HEK293 (cell line): ENCODE measurements around the gene RTRAF.

ENCODE experiments used
- CTCF ChIA-PET: fragments of 350-600 bp; formaldehyde crosslinking; extraction: SDS; loops from one replicate; lab custom pipeline; 2021; ENCODE audit warnings: antibody characterized with exemption; lab: Yijun Ruan, JAX
- POLR2A ChIA-PET: fragments of 300-600 bp; formaldehyde crosslinking; extraction: SDS; loops from one replicate; lab custom pipeline; 2020; ENCODE audit warnings: antibody characterized with exemption, inconsistent platforms; lab: Yijun Ruan, JAX
- H3K27ac ChIP-seq: fragments of 200-500 bp; sonication (Bioruptor generic); 2 replicates; pipeline ENCODE4 v1.5.1; 2014; ENCODE audit warnings: low read depth, low read length, control low read depth, inconsistent platforms; ENCODE audit errors: extremely low read depth
- H3K36me3 ChIP-seq, 2 experiments: fragments of 200-500 bp in 1 of 2; sonication (Bioruptor generic) in 1 of 2; 1 replicate in 1 of 2; 2 replicates in 1 of 2; pipeline ENCODE4 v1.5.1; 2014 to 2017; ENCODE audit warnings: inconsistent platforms in 2 of 2, low read length in 2 of 2; ENCODE audit not compliant: control insufficient read depth in 2 of 2, insufficient read depth in 1 of 2
- H3K4me1 ChIP-seq: fragments of 200-500 bp; sonication (Bioruptor generic); 2 replicates; pipeline ENCODE4 v1.5.1; 2014; ENCODE audit warnings: mild to moderate bottlenecking, low read length, inconsistent platforms; ENCODE audit not compliant: control insufficient read depth, insufficient read depth
- H3K4me3 ChIP-seq: 2 replicates; pipeline ENCODE4 v1.5.1; 2011; ENCODE audit warnings: low read depth, mild to moderate bottlenecking, control low read depth, low read length, moderate library complexity
- H3K9me3 ChIP-seq: fragments of 200-500 bp; sonication (Bioruptor generic); 2 replicates; pipeline ENCODE4 v1.5.1; 2014; ENCODE audit warnings: low read depth, low read length, inconsistent platforms; ENCODE audit not compliant: control insufficient read depth, insufficient read depth
- HOXA7 ChIP-seq: sonication (generic); formaldehyde crosslinking; IDR thresholded peaks from 2 replicates; pipeline ENCODE4 v1.8.1; 2022; ENCODE audit warnings: missing genetic modification reagents, borderline replicate concordance
- HOXC10 ChIP-seq: sonication (generic); formaldehyde crosslinking; IDR thresholded peaks from 2 replicates; pipeline ENCODE4 v1.8.1; 2023; ENCODE audit warnings: mild to moderate bottlenecking, missing genetic modification reagents
- HOXD13 ChIP-seq: sonication (generic); formaldehyde crosslinking; IDR thresholded peaks from 2 replicates; pipeline ENCODE4 v1.8.0; 2022; ENCODE audit warnings: missing genetic modification reagents, borderline replicate concordance
- IKZF3 ChIP-seq: fragments of 450-650 bp; IDR thresholded peaks from 2 replicates; pipeline ENCODE4 v1.5.0; 2018; ENCODE audit warnings: missing biosample characterization, mild to moderate bottlenecking, missing genetic modification characterization, moderate library complexity
- KLF10 ChIP-seq: fragments of 450-650 bp; IDR thresholded peaks from 2 replicates; pipeline ENCODE4 v1.5.1; 2018; ENCODE audit warnings: missing biosample characterization, mild to moderate bottlenecking, missing genetic modification characterization
- OSR2 ChIP-seq: fragments of 450-650 bp; formaldehyde crosslinking; IDR thresholded peaks from 2 replicates; pipeline ENCODE4 v1.5.1; 2016; ENCODE audit warnings: missing biosample characterization, missing genetic modification characterization
- TCF7L2 ChIP-seq: IDR thresholded peaks from 2 replicates; pipeline ENCODE4 v1.6.1; 2011; ENCODE audit warnings: low read depth, mild to moderate bottlenecking, inconsistent platforms, low read length, moderate library complexity, borderline replicate concordance
- ZBTB1 ChIP-seq: fragments of 450-650 bp; formaldehyde crosslinking; IDR thresholded peaks from 2 replicates; pipeline ENCODE4 v1.5.1; 2016; ENCODE audit warnings: missing biosample characterization, missing genetic modification characterization
- ZBTB21 ChIP-seq: fragments of 450-650 bp; formaldehyde crosslinking; IDR thresholded peaks from 2 replicates; pipeline ENCODE4 v1.5.1; 2017; ENCODE audit warnings: missing biosample characterization, missing genetic modification characterization
- ZBTB7A ChIP-seq: fragments of 450-650 bp; formaldehyde crosslinking; IDR thresholded peaks from 2 replicates; pipeline ENCODE4 v1.5.1; 2016; ENCODE audit warnings: low read depth, missing biosample characterization, missing genetic modification characterization
- ZNF132 ChIP-seq: fragments of 450-650 bp; formaldehyde crosslinking; IDR thresholded peaks from 2 replicates; pipeline ENCODE4 v1.5.1; 2017; ENCODE audit warnings: missing biosample characterization, missing genetic modification characterization, borderline replicate concordance
- ZNF140 ChIP-seq: fragments of 450-650 bp; formaldehyde crosslinking; IDR thresholded peaks from 2 replicates; pipeline ENCODE4 v1.5.1; 2016; ENCODE audit warnings: missing biosample characterization, missing genetic modification characterization
- ZNF157 ChIP-seq: fragments of 450-650 bp; formaldehyde crosslinking; IDR thresholded peaks from 2 replicates; pipeline ENCODE4 v1.5.1; 2016; ENCODE audit warnings: missing biosample characterization, missing genetic modification characterization
- ZNF24 ChIP-seq: fragments of 450-650 bp; formaldehyde crosslinking; IDR thresholded peaks from 2 replicates; pipeline ENCODE4 v1.5.1; 2016; ENCODE audit warnings: missing biosample characterization, missing genetic modification characterization
- ZNF341 ChIP-seq: fragments of 450-650 bp; formaldehyde crosslinking; IDR thresholded peaks from 2 replicates; pipeline ENCODE4; 2016; ENCODE audit warnings: low read depth, missing biosample characterization, missing genetic modification characterization
- ZNF391 ChIP-seq: fragments of 450-650 bp; formaldehyde crosslinking; IDR thresholded peaks from 2 replicates; pipeline ENCODE4 v1.5.1; 2016; ENCODE audit warnings: low read depth, missing biosample characterization, missing genetic modification characterization, borderline replicate concordance
- ZNF394 ChIP-seq: fragments of 450-650 bp; formaldehyde crosslinking; IDR thresholded peaks from 2 replicates; pipeline ENCODE4 v1.5.1; 2016; ENCODE audit warnings: missing biosample characterization, missing genetic modification characterization, mild to moderate bottlenecking, moderate library complexity, borderline replicate concordance
- ZNF416 ChIP-seq: fragments of 450-650 bp; formaldehyde crosslinking; IDR thresholded peaks from 2 replicates; pipeline ENCODE4 v1.5.1; 2016; ENCODE audit warnings: missing biosample characterization, missing genetic modification characterization
- ZNF48 ChIP-seq: fragments of 450-650 bp; formaldehyde crosslinking; IDR thresholded peaks from 2 replicates; pipeline ENCODE4 v1.5.1; 2016; ENCODE audit warnings: missing biosample characterization, missing genetic modification characterization
- ZNF530 ChIP-seq: fragments of 450-650 bp; formaldehyde crosslinking; IDR thresholded peaks from 2 replicates; pipeline ENCODE4 v1.5.1; 2016; ENCODE audit warnings: low read depth, missing biosample characterization, missing genetic modification characterization
- ZNF544 ChIP-seq: fragments of 450-650 bp; formaldehyde crosslinking; IDR thresholded peaks from 2 replicates; pipeline ENCODE4 v1.5.0; 2017; ENCODE audit warnings: missing biosample characterization, missing genetic modification characterization
- ZNF670 ChIP-seq: fragments of 450-650 bp; formaldehyde crosslinking; IDR thresholded peaks from 2 replicates; pipeline ENCODE4 v1.5.1; 2016; ENCODE audit warnings: missing biosample characterization, missing genetic modification characterization, low read depth
- ZNF701 ChIP-seq: fragments of 450-650 bp; formaldehyde crosslinking; IDR thresholded peaks from 2 replicates; pipeline ENCODE4 v1.5.1; 2016; ENCODE audit warnings: missing biosample characterization, missing genetic modification characterization
- ZNF843 ChIP-seq: fragments of 450-650 bp; formaldehyde crosslinking; IDR thresholded peaks from 2 replicates; pipeline ENCODE4 v1.5.1; 2016; ENCODE audit warnings: missing biosample characterization, missing genetic modification characterization
- ZSCAN16 ChIP-seq: fragments of 450-650 bp; formaldehyde crosslinking; IDR thresholded peaks from 2 replicates; pipeline ENCODE4 v1.5.1; 2016; ENCODE audit warnings: missing biosample characterization, missing genetic modification characterization
- ZSCAN30 ChIP-seq: fragments of 450-650 bp; IDR thresholded peaks from 2 replicates; pipeline ENCODE4 v1.5.1; 2018; ENCODE audit warnings: missing biosample characterization, mild to moderate bottlenecking, missing genetic modification characterization, moderate library complexity
- TF ChIP-seq, protein P1 (sequence below): fragments of 450-650 bp; formaldehyde crosslinking; IDR thresholded peaks from 2 replicates; pipeline ENCODE4 v1.5.1; 2016; ENCODE audit warnings: missing biosample characterization, missing genetic modification characterization
- TF ChIP-seq, protein P2 (sequence below): fragments of 450-650 bp; formaldehyde crosslinking; optimal IDR thresholded peaks from 2 replicates; pipeline ENCODE3; 2016; ENCODE audit warnings: missing biosample characterization, mild to moderate bottlenecking, missing genetic modification characterization
- TF ChIP-seq, protein P3 (sequence below): fragments of 450-650 bp; formaldehyde crosslinking; IDR thresholded peaks from 2 replicates; pipeline ENCODE4 v1.5.1; 2016; ENCODE audit warnings: missing biosample characterization, missing genetic modification characterization
- TF ChIP-seq, protein P4 (sequence below): fragments of 450-650 bp; formaldehyde crosslinking; IDR thresholded peaks from 2 replicates; pipeline ENCODE4 v1.5.1; 2016; ENCODE audit warnings: missing biosample characterization, missing genetic modification characterization

Gene RTRAF

DNA sequence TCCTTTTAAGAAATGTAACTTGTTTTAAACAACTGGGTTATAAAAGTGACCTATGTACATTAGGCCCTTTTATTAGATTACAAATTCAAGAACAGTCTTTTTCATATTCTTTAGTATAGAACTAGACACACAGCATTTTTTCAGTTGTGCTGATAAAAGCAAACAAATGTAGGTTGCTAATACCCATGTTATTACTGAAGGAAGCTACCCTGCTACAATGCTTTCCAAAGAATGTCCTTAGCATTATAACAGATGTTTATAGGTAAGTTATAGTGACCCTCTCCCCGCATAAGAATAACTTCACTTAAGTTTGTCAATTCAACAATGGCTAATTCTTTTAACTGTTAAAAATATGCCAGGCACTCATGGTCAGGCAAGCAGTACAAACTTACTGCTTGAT lies 17.9 kb downstream of the RTRAF start:
- Histone ChIP-seq H3K9me3 (no peaks in the 10 kb centered on the region), H3K27ac (no peak overlapping the region), H3K4me3 (no peak overlapping the region), H3K36me3 (peaks cover 63 to 99% of the 10 kb centered on the region in 2 experiments), H3K4me1 (no peaks in the 10 kb centered on the region)
- TF ChIP-seq ZNF157 (tag by site-specific recombination) (no peak), ZNF416 (tag by site-specific recombination) (no peak), ZNF341 (tag by site-specific recombination) (no peak), ZNF701 (no peak), HOXD13 (CRISPR knock-in tag) (no peak), ZNF132 (tag by site-specific recombination) (no peak), ZNF391 (tag by site-specific recombination) (no peak), HOXA7 (no peak), ZNF48 (tag by site-specific recombination) (no peak), HOXC10 (CRISPR knock-in tag) (no peak), ZBTB7A (no peak), ZSCAN30 (tag by site-specific recombination) (no peak)
- TF ChIP-seq, protein P1, sequence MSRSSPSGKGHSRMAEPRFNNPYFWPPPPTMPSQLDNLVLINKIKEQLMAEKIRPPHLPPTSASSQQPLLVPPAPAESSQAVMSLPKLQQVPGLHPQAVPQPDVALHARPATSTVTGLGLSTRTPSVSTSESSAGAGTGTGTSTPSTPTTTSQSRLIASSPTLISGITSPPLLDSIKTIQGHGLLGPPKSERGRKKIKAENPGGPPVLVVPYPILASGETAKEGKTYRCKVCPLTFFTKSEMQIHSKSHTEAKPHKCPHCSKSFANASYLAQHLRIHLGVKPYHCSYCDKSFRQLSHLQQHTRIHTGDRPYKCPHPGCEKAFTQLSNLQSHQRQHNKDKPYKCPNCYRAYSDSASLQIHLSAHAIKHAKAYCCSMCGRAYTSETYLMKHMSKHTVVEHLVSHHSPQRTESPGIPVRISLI, result no peak
- ChIA-PET POLR2A (no interaction called here), CTCF (interaction anchor here (0.7 to 1.9 kb wide), 7 partner anchors 8 to 124 kb away, joined by 3 to 7 read pairs (median 3); no protein-coding TSS in a partner anchor)

DNA sequence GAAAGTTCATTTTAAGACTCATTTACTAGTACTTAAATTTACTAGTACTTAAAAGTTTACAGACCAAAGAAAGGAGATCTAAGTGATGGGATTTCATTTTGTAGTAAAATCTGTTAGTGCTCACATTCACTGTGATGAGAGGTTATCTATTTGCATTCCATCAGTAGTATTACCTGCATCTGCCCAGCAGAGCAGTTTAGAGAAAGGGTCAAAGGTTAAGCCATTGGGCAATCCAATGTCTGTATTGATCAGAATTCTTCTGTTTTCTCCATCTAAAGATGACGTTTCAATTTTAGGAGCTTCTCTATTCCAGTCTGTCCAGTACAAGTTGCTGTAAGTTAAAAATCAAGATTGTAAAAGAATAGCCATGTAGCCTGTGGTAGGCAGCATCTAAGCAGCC lies 18.3 kb downstream of the RTRAF start:
- H3K36me3 ChIP-seq, result peaks cover 65 to 96% of the 10 kb centered on the region in 2 experiments

DNA sequence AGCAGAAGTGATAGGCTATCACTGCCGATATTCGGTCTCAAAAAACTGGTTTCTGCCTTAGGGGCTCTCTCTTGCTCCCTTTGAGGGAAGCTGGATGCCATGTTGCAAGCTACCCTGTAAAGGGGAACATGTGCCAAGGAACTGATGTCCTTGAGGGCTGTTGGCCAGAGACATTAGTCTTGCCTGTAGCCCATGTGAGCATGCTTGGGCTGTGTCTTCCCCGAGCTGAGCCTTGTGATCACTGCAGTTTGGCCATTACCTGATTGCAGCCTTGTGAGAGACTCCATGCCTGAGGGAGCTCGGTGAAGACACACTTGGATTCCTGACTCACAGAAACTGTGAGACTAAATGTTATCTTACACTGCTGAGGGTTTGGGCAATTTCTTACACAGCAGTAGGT lies 18.8 kb downstream of the RTRAF start:
- ChIA-PET POLR2A (no interaction called here), CTCF (interaction anchor here (1.0 to 1.1 kb wide), 2 partner anchors 10 to 29 kb away, joined by 3 to 4 read pairs; no protein-coding TSS in a partner anchor)
- H3K4me3 ChIP-seq, result no peak overlapping the region
- H3K9me3 ChIP-seq, result no peaks in the 10 kb centered on the region
- peaks cover 64 to 91% of the 10 kb centered on the region in 2 experiments for H3K36me3 ChIP-seq
- no peaks in the 10 kb centered on the region for H3K4me1 ChIP-seq
- no peak overlapping the region for H3K27ac ChIP-seq
- TF ChIP-seq, protein P2, sequence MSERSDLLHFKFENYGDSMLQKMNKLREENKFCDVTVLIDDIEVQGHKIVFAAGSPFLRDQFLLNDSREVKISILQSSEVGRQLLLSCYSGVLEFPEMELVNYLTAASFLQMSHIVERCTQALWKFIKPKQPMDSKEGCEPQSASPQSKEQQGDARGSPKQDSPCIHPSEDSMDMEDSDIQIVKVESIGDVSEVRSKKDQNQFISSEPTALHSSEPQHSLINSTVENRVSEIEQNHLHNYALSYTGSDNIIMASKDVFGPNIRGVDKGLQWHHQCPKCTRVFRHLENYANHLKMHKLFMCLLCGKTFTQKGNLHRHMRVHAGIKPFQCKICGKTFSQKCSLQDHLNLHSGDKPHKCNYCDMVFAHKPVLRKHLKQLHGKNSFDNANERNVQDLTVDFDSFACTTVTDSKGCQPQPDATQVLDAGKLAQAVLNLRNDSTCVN (tag by site-specific recombination), result no peak
- no peak for TF ChIP-seq ZSCAN16 (tag by site-specific recombination)
- no peak for TF ChIP-seq ZNF24 (tag by site-specific recombination)
- no peak for TF ChIP-seq ZNF394 (tag by site-specific recombination)
- no peak for TF ChIP-seq ZNF544 (tag by site-specific recombination)
- TF ChIP-seq OSR2 (tag by site-specific recombination), result no peak
- TF ChIP-seq ZNF843 (tag by site-specific recombination), result no peak
- TF ChIP-seq ZNF132 (tag by site-specific recombination), result no peak
- TF ChIP-seq, protein P3, sequence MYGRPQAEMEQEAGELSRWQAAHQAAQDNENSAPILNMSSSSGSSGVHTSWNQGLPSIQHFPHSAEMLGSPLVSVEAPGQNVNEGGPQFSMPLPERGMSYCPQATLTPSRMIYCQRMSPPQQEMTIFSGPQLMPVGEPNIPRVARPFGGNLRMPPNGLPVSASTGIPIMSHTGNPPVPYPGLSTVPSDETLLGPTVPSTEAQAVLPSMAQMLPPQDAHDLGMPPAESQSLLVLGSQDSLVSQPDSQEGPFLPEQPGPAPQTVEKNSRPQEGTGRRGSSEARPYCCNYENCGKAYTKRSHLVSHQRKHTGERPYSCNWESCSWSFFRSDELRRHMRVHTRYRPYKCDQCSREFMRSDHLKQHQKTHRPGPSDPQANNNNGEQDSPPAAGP, result no peak
- no peak for TF ChIP-seq ZNF670 (tag by site-specific recombination)

More for the DNA sequence above, 18.3 kb downstream of the RTRAF start:
- POLR2A ChIA-PET, result no interaction called here
- no peak overlapping the region for H3K4me3 ChIP-seq
- TF ChIP-seq ZNF843 (tag by site-specific recombination), result no peak
- TF ChIP-seq TCF7L2, result no peak
- TF ChIP-seq ZNF530, result no peak
- TF ChIP-seq ZSCAN30 (tag by site-specific recombination), result no peak
- no peak for TF ChIP-seq ZNF140 (tag by site-specific recombination)
- TF ChIP-seq ZBTB1 (tag by site-specific recombination), result no peak
- no peak for TF ChIP-seq ZBTB21 (tag by site-specific recombination)
- no peak for TF ChIP-seq IKZF3
- no peak for TF ChIP-seq KLF10 (tag by site-specific recombination)
- TF ChIP-seq ZNF394 (tag by site-specific recombination), result no peak
- TF ChIP-seq, protein P4, sequence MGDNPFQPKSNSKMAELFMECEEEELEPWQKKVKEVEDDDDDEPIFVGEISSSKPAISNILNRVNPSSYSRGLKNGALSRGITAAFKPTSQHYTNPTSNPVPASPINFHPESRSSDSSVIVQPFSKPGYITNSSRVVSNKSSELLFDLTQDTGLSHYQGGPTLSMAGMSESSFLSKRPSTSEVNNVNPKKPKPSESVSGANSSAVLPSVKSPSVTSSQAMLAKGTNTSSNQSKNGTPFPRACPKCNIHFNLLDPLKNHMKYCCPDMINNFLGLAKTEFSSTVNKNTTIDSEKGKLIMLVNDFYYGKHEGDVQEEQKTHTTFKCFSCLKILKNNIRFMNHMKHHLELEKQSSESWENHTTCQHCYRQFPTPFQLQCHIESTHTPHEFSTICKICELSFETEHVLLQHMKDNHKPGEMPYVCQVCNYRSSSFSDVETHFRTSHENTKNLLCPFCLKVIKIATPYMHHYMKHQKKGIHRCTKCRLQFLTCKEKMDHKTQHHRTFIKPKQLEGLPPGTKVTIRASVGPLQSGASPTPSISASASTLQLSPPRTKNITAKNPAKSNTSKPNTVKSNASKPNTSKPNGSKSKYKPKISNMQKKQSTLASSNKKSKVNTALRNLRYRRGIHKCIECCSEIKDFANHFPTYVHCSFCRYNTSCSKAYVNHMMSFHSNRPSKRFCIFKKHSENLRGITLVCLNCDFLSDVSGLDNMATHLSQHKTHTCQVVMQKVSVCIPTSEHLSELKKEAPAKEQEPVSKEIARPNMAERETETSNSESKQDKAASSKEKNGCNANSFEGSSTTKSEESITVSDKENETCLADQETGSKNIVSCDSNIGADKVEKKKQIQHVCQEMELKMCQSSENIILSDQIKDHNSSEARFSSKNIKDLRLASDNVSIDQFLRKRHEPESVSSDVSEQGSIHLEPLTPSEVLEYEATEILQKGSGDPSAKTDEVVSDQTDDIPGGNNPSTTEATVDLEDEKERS (tag by site-specific recombination), result no peak
- no peaks in the 10 kb centered on the region for H3K9me3 ChIP-seq
- CTCF ChIA-PET, result interaction anchor here (1.0 to 1.1 kb wide), 2 partner anchors 10 to 29 kb away, joined by 3 to 4 read pairs; no protein-coding TSS in a partner anchor
- H3K27ac ChIP-seq, result no peak overlapping the region
- H3K4me1 ChIP-seq, result no peaks in the 10 kb centered on the region
